GM12878 (cell line): ENCODE results near the gene FTCDNL1. TPM values are rescaled to one million over a fixed set of nuclear protein-coding genes. Genes with fewer than 3 reads are reported as not detected.

Source experiments
- ATAC-seq: fragments of 200-7000 bp; cut with Tn5 transposase; 3 replicates; pipeline ENCODE4 v1.9.1; 2020; ENCODE audit warnings: mild to moderate bottlenecking, moderate library complexity
- BruUV-seq: library from RNA; stranded (reverse); fragments of 400-500 nt; replicated peaks from 2 replicates; lab custom pipeline; 2021; lab: Mats Ljungman, UMichigan
- CTCF ChIA-PET: fragments of 300-600 bp; sonication (Branson Sonifier 250); formaldehyde crosslinking; extraction: SDS; loops from one replicate; lab custom pipeline; 2021; ENCODE audit warnings: inconsistent platforms; lab: Yijun Ruan, JAX
- POLR2A ChIA-PET: fragments of 350-600 bp; formaldehyde crosslinking; extraction: SDS; loops from one replicate; lab custom pipeline; 2021; ENCODE audit warnings: inconsistent platforms; lab: Charles Lee
- RAD21 ChIA-PET: fragments of 300-600 bp; sonication (Branson Sonifier 250); formaldehyde crosslinking; loops from one replicate; lab custom pipeline; 2023; ENCODE audit warnings: antibody characterized with exemption; ENCODE audit not compliant: unreplicated experiment; lab: Charles Lee
- SMC1A ChIA-PET: fragments of 300-600 bp; sonication (Branson Sonifier 250); formaldehyde crosslinking; loops from one replicate; lab custom pipeline; 2023; ENCODE audit not compliant: unreplicated experiment, uncharacterized antibody; lab: Charles Lee
- DNase-seq: peaks from one replicate; pipeline ENCODE4 v3.0.0-alpha.2; 2011; ENCODE audit warnings: low read depth, low spot score
- FAIRE-seq: peaks from 3 replicates; lab custom pipeline; 2011; peaks lifted over from hg19 to GRCh38; lab: Jason Lieb, UNC
- H2AFZ ChIP-seq: 2 replicates; pipeline ENCODE4 v1.6.0; 2011; ENCODE audit warnings: low read depth, low read length, control low read depth; ENCODE audit not compliant: control insufficient read depth
- H3K27ac ChIP-seq: 2 replicates; pipeline ENCODE4 v1.5.1; 2011; ENCODE audit warnings: control low read depth; ENCODE audit not compliant: control insufficient read depth, insufficient read depth
- H3K27me3 ChIP-seq, 2 experiments: replicated peaks in 1 of 2; 2 replicates each; pipeline versions ENCODE4 v1.6.0 to v1.6.1; 2011; ENCODE audit warnings: low read length in 1 of 2; ENCODE audit not compliant: control insufficient read depth in 2 of 2, insufficient read depth in 2 of 2
- H3K36me3 ChIP-seq, 2 experiments: 2 replicates each; pipeline ENCODE4 v1.5.1; 2011; ENCODE audit warnings: low read length in 1 of 2; ENCODE audit not compliant: control insufficient read depth in 2 of 2, insufficient read depth in 2 of 2
- H3K4me1 ChIP-seq: 2 replicates; pipeline ENCODE4 v1.6.1; 2011; ENCODE audit warnings: mild to moderate bottlenecking, low read length, moderate library complexity, mixed read lengths; ENCODE audit not compliant: control insufficient read depth, insufficient read depth
- H3K4me2 ChIP-seq: 2 replicates; pipeline ENCODE4 v1.6.0; 2011; ENCODE audit warnings: control low read depth; ENCODE audit not compliant: control insufficient read depth, insufficient read depth
- H3K4me3 ChIP-seq: fragments of 200-600 bp; sonication (generic); 2 replicates; pipeline ENCODE4 v1.5.1; 2016
- H3K79me2 ChIP-seq: 2 replicates; pipeline ENCODE4 v1.6.0; 2011; ENCODE audit warnings: low read length; ENCODE audit not compliant: control insufficient read depth, insufficient read depth
- H3K9ac ChIP-seq: 2 replicates; pipeline ENCODE4 v1.8.0; 2011; ENCODE audit warnings: low read length, control low read depth, mixed read lengths; ENCODE audit not compliant: control insufficient read depth, insufficient read depth
- H3K9me3 ChIP-seq: replicated peaks from 3 replicates; pipeline ENCODE4 v1.5.1; 2011; ENCODE audit warnings: mild to moderate bottlenecking, low read length; ENCODE audit not compliant: control insufficient read depth, insufficient read depth
- H4K20me1 ChIP-seq: 2 replicates; pipeline ENCODE4 v1.6.0; 2011; ENCODE audit not compliant: control insufficient read depth, insufficient read depth
- ASH2L ChIP-seq: fragments of 300-600, 200-600 bp; sonication (generic); IDR thresholded peaks from 2 replicates; pipeline ENCODE4 v1.6.1; 2017; ENCODE audit warnings: low read depth, mild to moderate bottlenecking, borderline replicate concordance
- BRCA1 ChIP-seq: IDR thresholded peaks from 2 replicates; pipeline ENCODE4 v1.6.1; 2011; ENCODE audit warnings: low read depth, low read length, improper control_type of control experiment
- CEBPB ChIP-seq, 2 experiments: fragments of 150-350 bp in 1 of 2; IDR thresholded peaks; 2 replicates each; pipeline ENCODE4 v1.6.1; 2012 to 2014; ENCODE audit warnings: low read depth in 2 of 2, low read length in 2 of 2, borderline replicate concordance in 1 of 2, inconsistent platforms in 1 of 2
- CHD4 ChIP-seq: fragments of 200-600 bp; sonication (generic); IDR thresholded peaks from 2 replicates; pipeline ENCODE4 v1.6.1; 2016; ENCODE audit warnings: mild to moderate bottlenecking
- JUND ChIP-seq: IDR thresholded peaks from 2 replicates; pipeline ENCODE4 v1.6.1; 2012; ENCODE audit warnings: low read depth, mild to moderate bottlenecking, low read length, improper control_type of control experiment, moderate library complexity
- MTA3 ChIP-seq: IDR thresholded peaks from 2 replicates; pipeline ENCODE4 v1.6.1; 2012; ENCODE audit warnings: low read length, inconsistent platforms, borderline replicate concordance
- NFIC ChIP-seq: IDR thresholded peaks from 2 replicates; pipeline ENCODE4 v1.6.1; 2012; ENCODE audit warnings: low read depth, mild to moderate bottlenecking, inconsistent platforms, low read length, moderate library complexity
- SRF ChIP-seq, 2 experiments: IDR thresholded peaks; 2 replicates each; pipeline ENCODE4 v1.6.1; 2011; ENCODE audit warnings: low read depth in 2 of 2, low read length in 2 of 2, mild to moderate bottlenecking in 1 of 2, moderate library complexity in 1 of 2
- STAT1 ChIP-seq: fragments of 450-650 bp; conservative IDR thresholded peaks from 2 replicates; pipeline ENCODE4 v1.6.1; 2014; ENCODE audit warnings: antibody characterized with exemption, mild to moderate bottlenecking
- WRNIP1 ChIP-seq: IDR thresholded peaks from 2 replicates; pipeline ENCODE4 v1.6.1; 2011; ENCODE audit warnings: low read depth, low read length, improper control_type of control experiment, borderline replicate concordance
- ZNF207 ChIP-seq: fragments of 450-650 bp; IDR thresholded peaks from 2 replicates; pipeline ENCODE4 v1.6.1; 2014; ENCODE audit warnings: antibody characterized with exemption, mild to moderate bottlenecking, borderline replicate concordance
- whole genome bisulfite sequencing: methylation state at CpG from one replicate; pipeline ENCODE4 v1.1.6; 2016; ENCODE audit warnings: low lambda C conversion rate; ENCODE audit not compliant: insufficient replicate concordance, insufficient coverage; ENCODE audit errors: missing lambda C conversion rate; 5-methylcytosine and 5-hydroxymethylcytosine counted together
- in situ Hi-C: fragments of 300-500 bp; cut with MboI; formaldehyde crosslinking; loops from 9 replicates; pipeline ENCODE4 v1.14.3; 2018; ENCODE audit warnings: mixed read lengths
- intact Hi-C: fragments of 100-400 bp; cut with micrococcal nuclease; formaldehyde crosslinking; loops from one replicate; pipeline ENCODE4 v1.14.2; 2022; ENCODE audit not compliant: unreplicated experiment
- polyA plus RNA-seq, 11 experiments: library from polyadenylated mRNA; depleted of rRNA in 4 of 11; unstranded in 6 of 11; stranded (reverse) in 5 of 11; fragments of >200 nt; fragmentation: Nextera tagmentation in 4 of 11; fragmentation: Illumina TruSeq in 1 of 11; extraction: Ambion mirVana in 4 of 11; extraction: Trizol in 1 of 11; gene quantifications; 1 replicate in 1 of 11; 2 replicates in 10 of 11; pipeline versions ENCODE4 v1.2.1 to v1.2.3, GENCODE V29; 2011 to 2016; ENCODE audit warnings: inconsistent platforms in 2 of 11, missing spikeins in 2 of 11, low read depth in 1 of 11
- total RNA-seq, 4 experiments: library from RNA; depleted of rRNA in 3 of 4; stranded (reverse); fragments of >200 nt in 3 of 4; fragmentation: Illumina TruSeq in 1 of 4; extraction: Trizol in 1 of 4; gene quantifications; 2 replicates each; pipeline versions ENCODE4 v1.2.1 to v1.2.3, GENCODE V29; 2013 to 2021
- TF ChIP-seq, protein P1 (sequence below): fragments of 450-650 bp; conservative IDR thresholded peaks from 2 replicates; pipeline ENCODE4 v1.6.1; 2017; ENCODE audit warnings: mild to moderate bottlenecking, moderate library complexity
- TF ChIP-seq, protein P2 (sequence below): IDR thresholded peaks from 2 replicates; pipeline ENCODE4 v1.6.1; 2011; ENCODE audit warnings: low read depth, mild to moderate bottlenecking, low read length, moderate library complexity, borderline replicate concordance; ENCODE audit errors: extremely low read depth
- TF ChIP-seq, protein P3 (sequence below): IDR thresholded peaks from 2 replicates; pipeline ENCODE4 v1.6.1; 2011; ENCODE audit warnings: low read depth, low read length, improper control_type of control experiment, borderline replicate concordance
- TF ChIP-seq, protein P4 (sequence below): fragments of 450-650 bp; IDR thresholded peaks from 2 replicates; pipeline ENCODE4 v1.6.1; 2017; ENCODE audit warnings: mild to moderate bottlenecking
- TF ChIP-seq, protein P5 (sequence below): fragments of 450-650 bp; IDR thresholded peaks from 2 replicates; pipeline ENCODE4 v1.6.1; 2014; ENCODE audit warnings: mild to moderate bottlenecking
- TF ChIP-seq, protein P6 (sequence below): fragments of 450-650 bp; IDR thresholded peaks from 2 replicates; pipeline ENCODE4 v1.6.1; 2016; ENCODE audit warnings: mild to moderate bottlenecking

FTCDNL1 gene
- total and polyA plus RNA-seq, 10 of the 15 experiments (the other 5 are each of a cell fraction or from before 2014, with no cell fraction given), result 0.15 to 3.9 (median 2.0) TPM

DNA sequence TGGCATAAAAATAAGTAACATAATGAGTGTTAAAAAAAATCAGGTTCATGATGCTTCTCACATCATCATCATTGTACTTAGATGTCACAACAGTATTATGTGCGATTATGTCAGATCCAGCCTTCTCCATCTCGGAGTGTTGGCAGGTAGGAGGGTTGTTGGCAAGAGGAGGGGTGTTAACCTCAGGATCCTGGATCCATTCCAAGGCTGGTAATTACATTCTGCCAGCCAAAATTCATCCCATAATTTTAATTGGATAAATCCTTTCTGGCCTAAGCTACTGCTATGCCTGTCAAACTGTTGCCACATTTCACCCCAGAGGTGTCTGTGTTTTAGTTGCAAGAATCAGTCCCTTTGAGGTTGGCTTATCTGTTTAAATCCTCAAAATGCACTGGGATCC is 891 bp upstream of the FTCDNL1 start:
- POLR2A ChIA-PET, result no interaction called here
- CTCF ChIA-PET, result interaction anchor here (1.0 to 2.3 kb wide), 3 partner anchors 10 to 92 kb away, joined by 3 to 11 read pairs (median 3); no protein-coding TSS in a partner anchor
- Histone ChIP-seq H3K4me1 (no peaks in the 10 kb centered on the region), H2AFZ (no peak overlapping the region), H3K4me2 (no peak overlapping the region), H3K36me3 (no peaks in the 10 kb centered on the region), H3K9me3 (no peaks in the 10 kb centered on the region), H3K79me2 (no peaks in the 10 kb centered on the region), H3K4me3 (no peak overlapping the region), H3K27ac (no peak overlapping the region), H3K9ac (no peak overlapping the region), H4K20me1 (no peaks in the 10 kb centered on the region), H3K27me3 (no peaks in the 10 kb centered on the region)
- WGBS, result 97% methylated on average over 2 of the region's 2 CpGs
- in situ Hi-C loops, result no loop called here
- DNase-seq, result no peak
- BruUV-seq, result no TSS peak
- intact Hi-C loops, result loop anchor here (1.0 to 2.0 kb wide), 2 partner anchors 59 to 88 kb away; partner anchors contain the start of gene C2orf69
- no peak for ATAC-seq
- RAD21 ChIA-PET, result no interaction called here
- FAIRE-seq, result no peak
- SMC1A ChIA-PET, result no interaction called here
- TF ChIP-seq MTA3 (no peak), NFIC (no peak), BRCA1 (no peak), ASH2L (no peak), CEBPB (IDR thresholded peaks at IDR 0.05; ENCODE audit: borderline replicate concordance in 1 of 2, low read depth in 2 of 2, low read length in 2 of 2) (no peak), STAT1 (no peak), JUND (no peak), ZNF207 (no peak), CHD4 (no peak), SRF (IDR thresholded peaks at IDR 0.05; ENCODE audit: low read depth in 2 of 2, low read length in 2 of 2) (no peak), WRNIP1 (no peak)
- TF ChIP-seq, protein P1, sequence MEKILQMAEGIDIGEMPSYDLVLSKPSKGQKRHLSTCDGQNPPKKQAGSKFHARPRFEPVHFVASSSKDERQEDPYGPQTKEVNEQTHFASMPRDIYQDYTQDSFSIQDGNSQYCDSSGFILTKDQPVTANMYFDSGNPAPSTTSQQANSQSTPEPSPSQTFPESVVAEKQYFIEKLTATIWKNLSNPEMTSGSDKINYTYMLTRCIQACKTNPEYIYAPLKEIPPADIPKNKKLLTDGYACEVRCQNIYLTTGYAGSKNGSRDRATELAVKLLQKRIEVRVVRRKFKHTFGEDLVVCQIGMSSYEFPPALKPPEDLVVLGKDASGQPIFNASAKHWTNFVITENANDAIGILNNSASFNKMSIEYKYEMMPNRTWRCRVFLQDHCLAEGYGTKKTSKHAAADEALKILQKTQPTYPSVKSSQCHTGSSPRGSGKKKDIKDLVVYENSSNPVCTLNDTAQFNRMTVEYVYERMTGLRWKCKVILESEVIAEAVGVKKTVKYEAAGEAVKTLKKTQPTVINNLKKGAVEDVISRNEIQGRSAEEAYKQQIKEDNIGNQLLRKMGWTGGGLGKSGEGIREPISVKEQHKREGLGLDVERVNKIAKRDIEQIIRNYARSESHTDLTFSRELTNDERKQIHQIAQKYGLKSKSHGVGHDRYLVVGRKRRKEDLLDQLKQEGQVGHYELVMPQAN, result no peak
- TF ChIP-seq, protein P2, sequence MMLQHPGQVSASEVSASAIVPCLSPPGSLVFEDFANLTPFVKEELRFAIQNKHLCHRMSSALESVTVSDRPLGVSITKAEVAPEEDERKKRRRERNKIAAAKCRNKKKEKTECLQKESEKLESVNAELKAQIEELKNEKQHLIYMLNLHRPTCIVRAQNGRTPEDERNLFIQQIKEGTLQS, result no peak
- TF ChIP-seq, protein P3, sequence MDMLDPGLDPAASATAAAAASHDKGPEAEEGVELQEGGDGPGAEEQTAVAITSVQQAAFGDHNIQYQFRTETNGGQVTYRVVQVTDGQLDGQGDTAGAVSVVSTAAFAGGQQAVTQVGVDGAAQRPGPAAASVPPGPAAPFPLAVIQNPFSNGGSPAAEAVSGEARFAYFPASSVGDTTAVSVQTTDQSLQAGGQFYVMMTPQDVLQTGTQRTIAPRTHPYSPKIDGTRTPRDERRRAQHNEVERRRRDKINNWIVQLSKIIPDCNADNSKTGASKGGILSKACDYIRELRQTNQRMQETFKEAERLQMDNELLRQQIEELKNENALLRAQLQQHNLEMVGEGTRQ, result no peak
- TF ChIP-seq, protein P4, sequence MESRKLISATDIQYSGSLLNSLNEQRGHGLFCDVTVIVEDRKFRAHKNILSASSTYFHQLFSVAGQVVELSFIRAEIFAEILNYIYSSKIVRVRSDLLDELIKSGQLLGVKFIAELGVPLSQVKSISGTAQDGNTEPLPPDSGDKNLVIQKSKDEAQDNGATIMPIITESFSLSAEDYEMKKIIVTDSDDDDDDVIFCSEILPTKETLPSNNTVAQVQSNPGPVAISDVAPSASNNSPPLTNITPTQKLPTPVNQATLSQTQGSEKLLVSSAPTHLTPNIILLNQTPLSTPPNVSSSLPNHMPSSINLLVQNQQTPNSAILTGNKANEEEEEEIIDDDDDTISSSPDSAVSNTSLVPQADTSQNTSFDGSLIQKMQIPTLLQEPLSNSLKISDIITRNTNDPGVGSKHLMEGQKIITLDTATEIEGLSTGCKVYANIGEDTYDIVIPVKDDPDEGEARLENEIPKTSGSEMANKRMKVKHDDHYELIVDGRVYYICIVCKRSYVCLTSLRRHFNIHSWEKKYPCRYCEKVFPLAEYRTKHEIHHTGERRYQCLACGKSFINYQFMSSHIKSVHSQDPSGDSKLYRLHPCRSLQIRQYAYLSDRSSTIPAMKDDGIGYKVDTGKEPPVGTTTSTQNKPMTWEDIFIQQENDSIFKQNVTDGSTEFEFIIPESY, result no peak
- TF ChIP-seq, protein P5, sequence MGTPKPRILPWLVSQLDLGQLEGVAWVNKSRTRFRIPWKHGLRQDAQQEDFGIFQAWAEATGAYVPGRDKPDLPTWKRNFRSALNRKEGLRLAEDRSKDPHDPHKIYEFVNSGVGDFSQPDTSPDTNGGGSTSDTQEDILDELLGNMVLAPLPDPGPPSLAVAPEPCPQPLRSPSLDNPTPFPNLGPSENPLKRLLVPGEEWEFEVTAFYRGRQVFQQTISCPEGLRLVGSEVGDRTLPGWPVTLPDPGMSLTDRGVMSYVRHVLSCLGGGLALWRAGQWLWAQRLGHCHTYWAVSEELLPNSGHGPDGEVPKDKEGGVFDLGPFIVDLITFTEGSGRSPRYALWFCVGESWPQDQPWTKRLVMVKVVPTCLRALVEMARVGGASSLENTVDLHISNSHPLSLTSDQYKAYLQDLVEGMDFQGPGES, result no peak
- TF ChIP-seq, protein P6, sequence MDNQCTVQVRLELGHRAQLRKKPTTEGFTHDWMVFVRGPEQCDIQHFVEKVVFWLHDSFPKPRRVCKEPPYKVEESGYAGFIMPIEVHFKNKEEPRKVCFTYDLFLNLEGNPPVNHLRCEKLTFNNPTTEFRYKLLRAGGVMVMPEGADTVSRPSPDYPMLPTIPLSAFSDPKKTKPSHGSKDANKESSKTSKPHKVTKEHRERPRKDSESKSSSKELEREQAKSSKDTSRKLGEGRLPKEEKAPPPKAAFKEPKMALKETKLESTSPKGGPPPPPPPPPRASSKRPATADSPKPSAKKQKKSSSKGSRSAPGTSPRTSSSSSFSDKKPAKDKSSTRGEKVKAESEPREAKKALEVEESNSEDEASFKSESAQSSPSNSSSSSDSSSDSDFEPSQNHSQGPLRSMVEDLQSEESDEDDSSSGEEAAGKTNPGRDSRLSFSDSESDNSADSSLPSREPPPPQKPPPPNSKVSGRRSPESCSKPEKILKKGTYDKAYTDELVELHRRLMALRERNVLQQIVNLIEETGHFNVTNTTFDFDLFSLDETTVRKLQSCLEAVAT, result no peak
